ENCODE data around the gene NFYC. TPM values are rescaled to one million over a fixed set of nuclear protein-coding genes. Genes with fewer than 3 reads are reported as not detected.
A peak's percentile ranks its signal among the peaks of the same experiment; 100 is the strongest.
"Not testable (repeated sequence)": the region's sequence is repeated elsewhere in the genome, so short reads cannot be mapped to it uniquely, and the experiment has no call there.

Gene NFYC
- polyA plus RNA-seq, 10 donors, result 49.9 to 67.8 (median 57.0) TPM

DNA sequence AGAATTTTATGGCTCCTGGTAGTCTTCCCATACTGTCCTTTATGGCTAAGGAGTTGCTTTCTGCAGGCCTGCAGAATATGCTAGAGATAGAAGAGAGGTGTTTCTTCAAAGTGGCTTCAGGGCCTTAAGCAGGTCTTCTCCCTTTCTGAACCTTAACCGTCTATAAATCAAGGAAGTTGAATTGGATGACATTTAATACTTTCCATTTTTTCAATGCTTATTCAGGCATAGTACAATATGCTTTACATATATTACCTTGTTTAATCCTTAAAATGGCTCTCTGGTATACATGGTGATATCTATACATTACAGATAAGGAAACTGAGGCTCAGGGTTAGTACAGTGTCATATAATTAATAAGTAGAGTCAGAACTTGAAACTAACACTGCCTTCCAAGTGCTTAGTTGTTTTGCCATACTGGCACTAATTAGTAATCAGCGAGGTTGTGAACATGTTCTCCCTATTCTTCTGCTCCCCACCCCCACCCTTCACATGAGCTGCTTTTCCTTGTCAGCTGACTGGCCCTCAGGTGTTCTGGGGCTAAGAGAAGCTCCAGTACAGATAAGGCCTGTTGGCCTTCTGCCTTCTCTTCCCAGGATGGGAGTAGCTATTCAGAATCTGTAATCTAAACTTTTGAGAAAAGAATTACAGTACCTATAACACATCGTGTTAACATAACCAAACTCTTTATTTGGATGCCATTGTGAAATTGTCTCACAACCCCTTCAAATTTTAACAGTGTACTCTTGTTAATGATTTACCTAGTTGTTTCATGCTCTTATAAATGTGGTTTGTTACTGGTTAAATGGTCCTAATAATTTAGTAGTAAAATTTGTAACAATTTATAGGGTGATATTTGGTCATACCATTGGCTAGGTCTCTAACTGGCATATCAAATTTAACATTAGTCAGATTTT, 13.6 kb downstream of the NFYC start:
- no peak for DNase-seq

DNA sequence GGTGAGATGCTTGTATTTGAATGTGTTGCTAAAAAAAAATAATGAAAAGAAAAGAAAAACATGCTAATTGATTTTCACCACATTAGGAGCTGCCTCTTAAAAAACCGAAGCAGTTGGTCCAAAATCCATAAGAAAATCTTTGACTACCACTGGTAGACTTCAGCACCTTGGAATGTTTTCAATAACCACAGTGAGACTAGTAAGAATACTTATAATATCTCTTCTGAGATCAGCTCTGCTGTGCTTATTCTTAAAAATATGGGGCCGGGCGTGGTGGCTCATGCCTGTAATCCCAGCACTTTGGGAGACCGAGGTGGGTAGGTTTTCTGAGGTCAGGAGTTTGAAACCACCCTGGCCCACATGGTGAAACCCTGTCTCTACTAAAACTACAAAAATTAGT, 15.1 kb downstream of the NFYC start:
- DNase-seq, result no peak

DNA sequence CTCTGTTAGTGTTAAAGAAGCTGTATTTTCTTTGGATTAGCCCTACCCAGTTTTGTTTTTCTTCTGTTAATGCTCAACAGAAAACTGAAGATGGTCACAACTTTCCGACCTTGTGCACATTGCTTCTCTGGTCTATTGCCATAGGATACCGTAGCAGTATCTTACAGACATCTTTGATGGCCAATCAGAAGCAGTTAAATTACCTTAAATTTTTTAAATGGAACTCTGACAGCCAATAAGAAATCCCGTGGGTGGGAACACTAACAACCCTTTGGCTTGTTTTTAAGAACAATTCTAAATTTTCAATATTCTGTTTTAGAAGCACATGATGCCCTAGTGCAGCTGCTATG, 17.2 kb downstream of the NFYC start:
- DNase-seq, result no peak

DNA sequence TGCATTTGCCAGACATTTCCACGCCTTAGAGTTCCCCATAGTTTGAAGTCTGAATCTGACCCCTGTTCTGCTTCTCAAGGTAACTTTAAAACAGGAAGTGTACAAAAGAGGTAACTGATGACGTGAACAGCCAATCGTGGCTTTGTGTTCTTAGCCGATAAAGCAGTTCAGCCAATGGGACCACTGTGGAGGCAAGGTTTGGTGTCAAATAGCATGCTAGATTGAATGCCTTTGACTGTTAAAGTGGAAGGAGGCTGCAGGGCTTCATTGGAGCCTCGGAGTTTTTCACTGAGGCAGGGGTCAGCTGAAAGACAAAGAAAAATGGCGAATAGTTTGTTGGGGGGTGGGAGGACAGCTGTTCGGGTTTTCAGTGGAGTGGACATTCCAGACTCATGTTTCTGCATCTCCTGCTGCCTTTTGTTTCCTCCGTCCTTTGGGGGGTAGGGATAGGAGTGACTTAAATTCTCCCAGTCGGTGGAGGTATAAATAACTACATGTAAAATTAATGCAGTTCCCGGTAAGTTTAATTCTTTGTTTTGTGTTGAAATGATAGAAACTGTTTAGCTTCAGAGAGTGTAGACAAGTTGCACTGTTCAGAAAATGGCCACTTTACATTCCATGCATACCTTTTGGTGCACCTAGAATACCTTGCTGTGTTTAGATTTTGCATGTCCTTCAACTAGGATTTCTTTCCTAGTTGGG, 17.7 kb downstream of the NFYC start:
- DNase-seq, result peak; percentile 92 to 97 (median 97)

DNA sequence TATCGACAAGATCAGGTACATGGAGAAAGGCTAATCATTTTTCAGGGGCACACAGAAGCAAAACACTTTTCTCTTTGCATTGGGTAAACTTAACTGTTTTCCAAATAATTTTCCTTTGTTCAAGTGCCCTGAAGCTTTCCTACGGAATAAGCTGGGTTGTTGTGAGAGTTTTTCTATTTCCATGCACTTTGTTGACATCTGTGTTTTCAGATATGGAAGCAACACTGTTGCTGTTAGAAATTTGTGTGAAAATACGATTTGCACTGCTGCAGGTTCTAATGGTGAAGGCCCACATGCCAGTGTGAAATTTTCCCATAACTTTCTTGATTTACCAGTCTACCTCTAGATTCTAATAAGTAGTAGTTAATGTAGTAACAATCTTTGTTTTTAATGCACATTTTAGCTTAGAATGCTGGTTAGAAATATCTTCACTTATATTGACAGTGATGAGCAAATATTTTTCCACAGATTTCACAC, 18.3 kb downstream of the NFYC start:
- DNase-seq, result no peak

DNA sequence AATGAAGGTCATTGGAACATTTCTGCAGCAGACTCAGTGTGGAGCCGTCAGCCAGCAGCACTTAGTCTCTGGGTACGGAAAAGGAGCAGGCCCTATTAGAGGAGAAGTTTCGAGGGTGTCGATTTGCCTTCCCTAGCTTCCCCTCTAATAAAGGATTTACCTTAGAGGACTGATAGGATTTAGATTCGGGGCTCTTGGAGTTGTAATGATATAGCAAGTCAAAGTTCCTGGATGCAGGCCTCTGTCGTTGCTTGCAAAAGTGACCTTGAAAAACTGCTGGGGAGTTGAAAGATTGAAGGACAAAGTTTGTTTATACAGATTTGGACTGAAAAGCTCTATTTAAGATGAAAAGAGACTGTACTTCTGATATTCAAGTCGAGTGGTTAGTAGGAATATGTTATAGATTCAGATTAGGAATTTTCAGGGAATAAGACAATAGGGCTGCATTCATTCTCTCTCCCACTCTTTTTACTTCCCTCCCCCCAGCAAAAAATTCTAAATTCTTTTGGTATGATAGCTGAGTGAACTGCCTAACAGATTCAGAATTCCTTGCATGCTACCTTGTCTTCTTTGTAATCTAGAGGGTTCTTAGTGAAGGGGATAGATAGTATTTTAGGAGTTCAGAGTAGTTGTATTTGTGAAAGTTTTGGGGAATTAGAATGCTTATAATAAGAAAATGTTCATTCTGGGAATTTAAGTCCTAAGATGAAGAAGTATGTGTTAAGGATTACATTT, 19.2 kb downstream of the NFYC start:
- DNase-seq, result peak in 1 of 3 donors; percentile 30

DNA sequence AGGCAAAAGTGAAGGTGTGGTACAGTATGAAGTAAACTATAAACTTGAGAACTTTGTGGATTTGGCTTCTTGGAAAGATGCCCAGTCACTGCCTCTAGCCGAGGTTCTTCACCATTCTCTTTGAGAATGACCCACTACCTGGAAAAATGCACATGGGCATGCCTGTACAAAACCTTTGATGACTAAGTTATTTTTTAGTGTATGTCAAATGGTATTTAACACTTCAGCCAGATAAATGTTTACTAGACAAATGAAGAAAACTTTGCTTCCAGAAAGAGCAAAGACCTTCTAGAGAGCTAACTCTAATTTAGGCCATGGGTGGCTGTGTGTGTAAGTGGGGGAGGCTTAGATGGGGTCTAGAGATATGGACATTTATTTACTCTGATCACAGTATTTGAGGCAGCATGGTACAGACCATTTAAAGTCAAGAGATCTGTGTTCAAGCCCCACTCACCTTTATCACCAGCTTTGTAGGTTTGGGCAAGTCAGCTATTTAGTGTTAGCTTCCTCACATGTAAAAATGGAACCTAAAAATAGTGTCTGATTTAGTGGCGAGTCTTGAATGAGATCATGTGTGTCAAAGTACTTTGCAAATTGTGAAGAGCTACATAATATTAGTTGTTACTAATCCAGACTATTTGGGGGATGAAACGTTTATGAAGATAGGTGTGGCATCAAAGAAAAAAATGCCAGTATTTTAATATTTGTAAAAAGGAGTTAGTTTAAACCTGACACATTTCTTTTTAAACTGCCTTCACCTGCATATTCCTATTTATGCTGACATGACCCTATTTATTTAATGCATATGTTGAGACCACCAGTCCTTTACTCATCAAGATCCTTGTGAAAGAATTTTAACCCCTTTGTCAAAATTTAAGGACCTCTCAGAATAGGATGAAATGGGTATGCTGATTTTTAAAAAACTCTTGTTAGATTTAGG, 20.2 kb downstream of the NFYC start:
- no peak for DNase-seq

DNA sequence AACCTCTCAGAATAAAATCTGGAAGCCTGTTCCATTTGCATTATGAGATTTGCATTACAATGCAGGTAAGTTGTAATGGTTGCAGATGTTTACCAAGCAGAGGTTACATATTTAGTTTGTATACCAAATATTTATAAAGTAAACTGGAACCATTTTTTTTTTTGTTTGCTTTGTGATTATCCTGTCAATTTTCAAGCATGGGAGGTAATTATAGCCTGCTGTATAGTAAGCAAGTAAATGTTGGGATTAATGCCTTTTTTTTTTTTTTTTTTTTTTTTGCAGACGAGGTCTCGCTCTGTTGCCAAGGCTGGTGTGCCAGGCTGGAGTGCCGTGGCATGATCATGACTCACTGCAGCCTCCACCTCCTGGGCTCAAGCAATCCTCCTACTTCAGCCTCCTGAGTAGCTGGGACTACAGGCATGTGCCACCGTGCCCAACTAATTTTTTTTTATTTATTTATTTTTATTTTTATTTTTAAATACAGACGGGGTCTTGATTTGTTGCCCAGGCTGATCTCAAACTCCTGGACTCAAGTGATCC, 21.0 kb downstream of the NFYC start:
- DNase-seq, result no peak

DNA sequence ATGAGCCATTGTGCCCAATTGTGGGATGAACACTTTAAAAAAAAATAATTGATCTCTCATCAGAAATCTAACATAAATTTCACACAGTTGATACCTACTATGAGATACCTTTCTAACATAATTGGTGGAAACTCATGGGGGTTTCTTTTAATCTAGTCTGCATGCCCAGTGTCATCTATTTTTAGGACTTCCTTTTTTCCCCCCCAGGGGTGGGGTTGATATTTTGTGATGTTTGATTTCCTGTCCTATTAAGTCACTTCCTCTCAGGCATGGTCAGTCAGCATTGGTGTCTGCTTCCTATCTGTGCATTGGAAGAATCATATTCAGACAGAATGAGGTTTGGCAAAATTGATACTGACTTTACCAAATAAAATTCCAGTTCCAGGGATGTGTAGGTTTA, 21.5 kb downstream of the NFYC start:
- peak in 1 of 3 donors; percentile 37 for DNase-seq

DNA sequence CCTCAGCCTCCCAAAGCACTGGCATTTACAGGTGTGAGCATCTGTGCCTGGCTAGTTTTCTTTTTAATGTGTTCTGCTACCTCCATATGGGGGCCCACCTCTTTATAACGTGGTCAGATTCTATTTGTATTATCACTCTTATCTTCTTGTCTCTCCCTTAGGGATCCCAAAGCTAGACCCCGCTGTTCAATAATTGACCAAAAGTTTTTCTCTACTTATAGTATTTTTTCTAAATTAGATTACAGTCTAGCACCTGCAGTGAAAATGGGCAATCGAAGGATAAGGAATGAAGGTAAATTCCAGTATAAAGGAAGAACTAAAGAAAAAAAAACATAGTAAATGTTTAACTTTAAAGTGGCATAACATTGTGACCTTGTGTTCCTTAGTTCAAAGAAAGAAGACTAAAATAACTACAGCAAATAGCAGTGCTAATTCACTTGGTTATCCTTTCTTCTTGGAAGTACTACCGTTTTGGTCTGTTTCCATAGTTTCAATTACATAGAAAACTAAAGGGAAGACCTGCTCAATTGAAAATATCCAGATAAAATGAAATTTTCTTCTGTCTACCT, 24.1 kb downstream of the NFYC start:
- no peak for DNase-seq

DNA sequence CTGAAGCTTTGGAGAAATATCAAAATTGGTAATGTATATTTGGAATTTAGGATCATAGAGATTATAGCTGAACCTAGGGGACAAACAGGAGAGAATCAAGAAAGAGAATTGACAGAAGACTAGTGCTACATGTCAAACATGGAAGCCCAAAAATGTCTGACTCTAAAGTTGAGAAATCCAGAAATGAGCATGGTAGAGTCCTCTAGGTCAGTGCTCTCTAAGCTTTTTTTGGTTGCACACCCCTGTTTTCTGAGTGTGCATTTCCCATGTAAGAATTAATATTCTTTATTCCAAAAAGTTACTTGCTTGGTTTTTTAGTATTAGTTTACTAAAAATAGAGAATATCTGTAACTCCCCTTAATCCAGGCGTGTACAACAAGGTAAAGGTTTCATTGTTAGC, 25.6 kb downstream of the NFYC start:
- no peak for DNase-seq

DNA sequence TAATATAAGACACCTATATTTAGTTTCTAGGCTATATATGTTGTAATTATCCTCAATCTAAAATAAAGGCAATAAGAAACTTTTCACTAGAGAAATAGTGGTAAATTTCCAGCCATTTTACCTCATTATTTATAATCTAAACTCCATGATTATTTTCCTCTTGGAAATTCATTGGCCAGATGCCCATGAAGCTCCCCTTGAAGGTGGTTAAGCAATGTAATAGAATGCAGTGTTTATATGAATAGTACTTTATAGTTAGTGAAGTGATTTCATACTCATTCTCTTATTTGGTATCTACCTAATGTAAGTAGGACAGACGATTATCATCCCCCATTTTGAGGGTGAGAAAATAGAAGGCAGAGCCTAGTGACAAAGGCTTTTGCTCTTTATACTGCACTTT, 26.5 kb downstream of the NFYC start:
- no peak for DNase-seq

DNA sequence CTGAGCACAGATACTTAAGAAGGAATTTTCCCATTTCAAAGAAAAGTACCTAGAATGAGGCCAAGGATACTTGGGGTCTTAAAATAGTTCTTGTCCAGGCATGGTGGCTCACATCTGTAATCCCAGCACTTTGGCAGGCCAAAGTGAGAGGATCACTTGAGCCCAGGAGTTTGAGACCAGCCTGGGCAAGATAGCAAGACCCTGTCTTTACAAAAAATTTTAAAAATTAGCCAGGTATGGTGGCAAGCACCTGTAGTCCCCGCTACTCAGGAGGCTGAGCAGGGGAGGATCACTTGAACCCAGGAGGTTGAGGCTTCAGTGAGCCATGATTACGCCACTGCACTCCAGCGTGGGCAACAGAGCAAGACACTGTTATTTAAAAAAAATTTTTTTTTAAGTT, 29.0 kb downstream of the NFYC start:
- DNase-seq, result no peak

DNA sequence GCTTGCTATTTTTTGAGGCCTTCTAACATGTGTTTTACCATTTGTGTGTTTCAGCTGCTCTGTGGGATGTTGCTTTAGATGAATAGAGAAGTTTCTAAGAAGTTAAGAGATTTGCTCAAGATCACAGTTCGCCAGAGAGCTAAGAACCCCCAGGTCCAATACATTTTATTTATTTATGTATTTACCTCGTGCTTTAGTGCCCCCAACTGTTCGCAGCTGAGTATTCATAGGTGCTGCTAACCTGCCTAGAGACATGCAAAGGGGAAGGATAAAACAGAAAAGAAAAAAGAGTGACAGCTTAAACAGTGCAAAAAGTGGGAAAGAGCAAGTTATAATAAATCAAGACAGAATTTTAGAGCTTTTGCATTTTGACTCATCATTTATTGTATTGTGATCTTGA, 31.1 kb downstream of the NFYC start:
- DNase-seq, result no peak

DNA sequence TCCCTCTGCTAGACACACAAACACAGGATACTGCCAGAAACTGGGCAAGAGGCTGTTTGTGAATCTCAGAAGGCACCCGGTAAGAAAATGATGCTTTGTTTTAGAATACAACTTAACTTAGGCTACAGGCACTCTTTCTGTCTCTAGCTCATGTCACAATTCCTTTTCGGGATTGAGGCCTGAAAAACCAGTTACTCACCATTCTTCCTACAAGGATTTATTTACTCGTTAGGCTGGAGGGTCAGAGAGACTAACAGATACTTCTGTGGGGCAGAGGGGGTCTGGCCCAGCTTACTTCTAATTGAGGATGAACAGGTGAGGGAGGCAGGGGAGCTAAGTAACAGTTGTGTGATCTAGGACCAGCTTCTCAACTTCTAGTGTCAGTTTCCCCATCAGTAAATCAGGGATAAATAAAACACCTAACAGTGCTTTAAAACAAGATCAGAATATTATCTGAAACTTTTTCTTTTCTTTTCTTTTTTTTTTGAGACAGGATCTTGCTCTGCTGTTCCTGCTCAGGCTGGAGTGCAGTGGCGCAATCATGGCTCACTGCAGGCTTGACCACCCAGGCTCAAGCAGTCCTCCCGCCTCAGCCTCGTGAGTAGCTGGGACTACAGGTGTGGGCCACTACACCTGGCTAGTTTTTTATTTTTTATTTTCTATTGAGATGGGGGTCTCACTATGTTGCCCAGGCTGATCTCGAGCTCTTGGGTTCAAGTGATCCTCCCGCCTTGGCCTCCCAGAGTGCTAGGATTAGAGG, 31.9 kb downstream of the NFYC start:
- DNase-seq, result no peak

DNA sequence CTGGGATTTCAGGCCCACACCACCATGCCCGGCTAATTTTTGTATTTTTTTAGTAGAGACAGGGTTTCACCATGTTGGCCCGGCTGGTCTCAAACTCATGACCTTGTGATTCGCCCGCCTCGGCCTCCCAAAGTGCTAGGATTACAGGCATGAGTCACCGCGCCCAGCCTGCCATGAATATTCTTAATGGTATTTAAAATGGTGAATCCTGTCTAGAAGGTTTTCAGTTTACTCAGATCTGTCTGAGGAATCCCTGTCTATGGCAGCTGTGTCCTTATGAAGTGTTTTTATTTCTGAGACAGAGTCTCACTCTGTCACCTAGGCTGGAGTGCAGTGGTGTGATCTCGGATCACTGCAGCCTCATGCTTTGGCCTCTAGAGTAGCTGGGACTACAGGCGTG, 36.2 kb downstream of the NFYC start:
- DNase-seq, result not testable (repeated sequence)

DNA sequence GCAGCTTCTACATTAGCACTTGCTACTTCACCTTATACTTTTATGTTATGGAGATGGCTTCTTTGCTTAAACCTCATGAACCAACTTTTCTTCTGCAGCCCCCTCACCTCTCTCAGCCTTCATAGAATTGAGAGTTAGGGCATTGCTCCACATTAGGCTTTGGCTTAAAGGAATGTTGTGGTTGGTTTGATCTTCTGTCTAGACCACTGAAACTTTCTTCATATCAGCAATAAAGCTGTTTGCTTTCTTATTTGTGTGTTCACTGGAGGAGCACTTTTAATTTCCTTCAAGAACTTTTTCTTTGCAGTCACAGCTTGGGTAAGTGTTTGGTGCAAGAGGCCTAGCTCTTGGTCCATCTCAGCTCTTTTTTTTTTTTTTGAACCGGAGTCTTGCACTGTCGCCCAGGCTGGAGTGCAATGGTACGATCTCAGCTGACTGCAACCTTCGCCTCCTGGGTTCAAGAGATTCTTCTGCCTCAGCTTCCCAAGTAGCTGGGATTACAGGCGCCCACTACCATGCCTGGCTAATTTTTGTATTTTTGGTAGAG, 37.9 kb downstream of the NFYC start:
- DNase-seq, result not testable (repeated sequence)

DNA sequence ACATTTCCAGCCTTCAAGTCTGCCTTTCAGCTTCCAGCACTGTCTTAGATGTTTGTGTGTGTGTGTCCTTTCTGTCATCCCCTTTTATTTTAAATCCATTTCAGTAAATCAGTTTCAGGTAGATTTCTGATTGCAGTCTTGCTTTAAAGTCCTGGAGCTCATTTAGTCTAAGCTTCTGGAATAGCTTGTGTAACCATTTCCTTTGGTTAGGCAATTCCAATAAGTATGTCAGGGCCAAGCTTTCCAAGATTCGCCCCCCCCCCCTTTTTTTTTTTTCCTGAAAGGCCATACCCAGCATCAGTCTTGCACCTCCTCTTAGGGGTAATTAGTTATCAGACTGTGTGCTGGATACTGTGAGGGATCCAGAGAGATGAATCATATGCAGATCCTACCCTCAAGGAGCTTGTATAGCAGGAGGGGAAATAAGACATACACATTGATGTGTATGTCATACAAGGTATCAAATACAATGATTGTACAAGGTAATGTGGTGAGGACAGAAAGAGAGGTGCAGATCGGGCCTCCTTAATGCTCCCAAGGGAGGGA, 41.3 kb downstream of the NFYC start:
- DNase-seq, result no peak
